K562 (cell line): Measurements from ENCODE around the gene IQSEC3. TPM values are rescaled to one million over a fixed set of nuclear protein-coding genes. Genes with fewer than 3 reads are reported as not detected.

Source experiments
- ATAC-seq: fragments of 200-7000 bp; cut with Tn5 transposase; 3 replicates; pipeline ENCODE4 v1.9.1; 2020; ENCODE audit warnings: moderate library complexity
- BruUV-seq: library from RNA; stranded (reverse); fragments of 400-500 nt; replicated peaks from 2 replicates; lab custom pipeline; 2021; lab: Mats Ljungman, UMichigan
- CTCF ChIA-PET: fragments of 300-600 bp; formaldehyde crosslinking; extraction: SDS; loops from one replicate; lab custom pipeline; 2021; ENCODE audit warnings: low intra/inter-chr PET ratio; lab: Yijun Ruan, JAX
- POLR2A ChIA-PET: fragments of 300-600, 350-650 bp; sonication (Branson Sonifier 250); formaldehyde crosslinking; extraction: SDS; loops from one replicate; lab custom pipeline; 2021; ENCODE audit warnings: antibody characterized with exemption, inconsistent platforms; lab: Yijun Ruan, JAX
- DNase-seq, 4 experiments: peaks; one replicate each; pipeline versions ENCODE4 v3.0.0 to v3.0.0-alpha.2; 2011 to 2018; ENCODE audit warnings: low spot score in 3 of 4, mixed read lengths in 3 of 4; ENCODE audit errors: extremely low read depth in 1 of 4
- FAIRE-seq: peaks from 2 replicates; lab custom pipeline; 2011; peaks lifted over from hg19 to GRCh38; lab: Jason Lieb, UNC
- H2AFZ ChIP-seq: 2 replicates; pipeline ENCODE4 v1.6.0; 2011; ENCODE audit warnings: low read depth, low read length, control low read depth, inconsistent platforms
- H3K27ac ChIP-seq: fragments of 200-600 bp; 3 replicates; pipeline ENCODE4 v1.8.0; 2011; ENCODE audit warnings: low read depth, mild to moderate bottlenecking, control low read depth, inconsistent platforms, low read length, moderate library complexity, mixed read lengths; ENCODE audit errors: extremely low read depth
- H3K27me3 ChIP-seq, 2 experiments: fragments of 300-600 bp in 1 of 2; 2 replicates in 1 of 2; 3 replicates in 1 of 2; pipeline versions ENCODE4 v1.6.0 to v1.8.0; 2011; ENCODE audit warnings: inconsistent platforms in 2 of 2, low read length in 2 of 2, mild to moderate bottlenecking in 1 of 2, mixed read lengths in 1 of 2, moderate library complexity in 1 of 2; ENCODE audit not compliant: control insufficient read depth in 2 of 2, insufficient read depth in 2 of 2
- H3K36me3 ChIP-seq: fragments of 300-600 bp; 3 replicates; pipeline ENCODE4 v1.8.0; 2011; ENCODE audit warnings: mild to moderate bottlenecking, low read length, inconsistent platforms; ENCODE audit not compliant: control insufficient read depth, insufficient read depth
- H3K4me1 ChIP-seq, 2 experiments: fragments of 200-600 bp in 1 of 2; replicated peaks in 1 of 2; 2 replicates in 1 of 2; 3 replicates in 1 of 2; pipeline versions ENCODE4 v1.5.1 to v1.8.0; 2011; ENCODE audit warnings: inconsistent platforms in 2 of 2, low read length in 2 of 2, mild to moderate bottlenecking in 1 of 2, mixed read lengths in 1 of 2, moderate library complexity in 1 of 2; ENCODE audit not compliant: control insufficient read depth in 2 of 2, insufficient read depth in 2 of 2
- H3K4me2 ChIP-seq: 2 replicates; pipeline ENCODE4 v1.6.1; 2011; ENCODE audit warnings: low read length, control low read depth, inconsistent platforms, mixed read lengths; ENCODE audit not compliant: insufficient read depth
- H3K4me3 ChIP-seq: fragments of 200-600 bp; sonication (generic), shearing (Covaris generic); 2 replicates; pipeline ENCODE4 v1.5.1; 2016; ENCODE audit warnings: control low read depth, inconsistent platforms
- H3K79me2 ChIP-seq: fragments of 200-600 bp; 3 replicates; pipeline ENCODE4 v1.8.0; 2011; ENCODE audit warnings: low read length, inconsistent platforms; ENCODE audit not compliant: control insufficient read depth, insufficient read depth
- H3K9ac ChIP-seq, 2 experiments: 2 replicates each; pipeline versions ENCODE4 v1.6.0 to v1.6.1; 2011; ENCODE audit warnings: low read depth in 2 of 2, low read length in 2 of 2, control low read depth in 1 of 2, inconsistent platforms in 1 of 2, mild to moderate bottlenecking in 1 of 2, mixed read lengths in 1 of 2; ENCODE audit not compliant: insufficient read depth in 1 of 2
- H3K9me1 ChIP-seq: one replicate; pipeline ENCODE4 v1.6.0; 2011; ENCODE audit warnings: inconsistent platforms, mild to moderate bottlenecking, low read length, moderate library complexity; ENCODE audit not compliant: control insufficient read depth, insufficient read depth
- H3K9me3 ChIP-seq: replicated peaks from 2 replicates; pipeline ENCODE4 v1.5.1; 2011; ENCODE audit warnings: low read depth, low read length, inconsistent platforms; ENCODE audit not compliant: control insufficient read depth, insufficient read depth
- H4K20me1 ChIP-seq: replicated peaks from 2 replicates; pipeline ENCODE4 v1.6.1; 2011; ENCODE audit warnings: low read length, inconsistent platforms, mixed read lengths; ENCODE audit not compliant: control insufficient read depth, insufficient read depth
- BDP1 ChIP-seq: IDR thresholded peaks from 3 replicates; pipeline ENCODE4 v1.6.1; 2011; ENCODE audit not compliant: insufficient read length, insufficient read depth
- BRCA1 ChIP-seq, 2 experiments: fragments of 450-650 bp in 1 of 2; sonication (generic) in 1 of 2; formaldehyde crosslinking in 1 of 2; IDR thresholded peaks; 2 replicates each; pipeline versions ENCODE4 v1.5.0 to v1.6.1; 2017 to 2020; ENCODE audit warnings: mild to moderate bottlenecking in 1 of 2, missing genetic modification reagents in 1 of 2
- CEBPB ChIP-seq: fragments of 450-650 bp; IDR thresholded peaks from 2 replicates; pipeline ENCODE4 v1.6.1; 2016; ENCODE audit warnings: missing genetic modification characterization, missing compliant biosample characterization
- CREB1 ChIP-seq, 2 experiments: sonication (generic) in 1 of 2; formaldehyde crosslinking in 1 of 2; IDR thresholded peaks; 2 replicates each; pipeline versions ENCODE4 v1.6.1 to v1.8.0; 2012 to 2022; ENCODE audit warnings: inconsistent platforms in 1 of 2, mild to moderate bottlenecking in 1 of 2, missing genetic modification reagents in 1 of 2, moderate library complexity in 1 of 2
- CREB3L1 ChIP-seq: fragments of 450-650 bp; IDR thresholded peaks from 2 replicates; pipeline ENCODE4 v1.6.1; 2014; ENCODE audit warnings: low read depth, mild to moderate bottlenecking, moderate library complexity, borderline replicate concordance
- DPF2 ChIP-seq: fragments of 450-650 bp; IDR thresholded peaks from 2 replicates; pipeline ENCODE4 v1.6.1; 2016
- FOXP1 ChIP-seq: sonication (generic); formaldehyde crosslinking; IDR thresholded peaks from 2 replicates; pipeline ENCODE4 v1.8.0; 2022; ENCODE audit warnings: mild to moderate bottlenecking, missing genetic modification reagents
- HLTF ChIP-seq: fragments of 450-650 bp; IDR thresholded peaks from 2 replicates; pipeline ENCODE4 v1.6.1; 2016
- HMG20A ChIP-seq: fragments of 450-650 bp; formaldehyde crosslinking; conservative IDR thresholded peaks from 2 replicates; pipeline ENCODE4 v1.4.0; 2020; ENCODE audit warnings: mild to moderate bottlenecking, mixed read lengths
- MAX ChIP-seq: sonication (generic); formaldehyde crosslinking; IDR thresholded peaks from 2 replicates; pipeline ENCODE4 v1.9.0; 2022; ENCODE audit warnings: mild to moderate bottlenecking, missing genetic modification reagents
- MIER1 ChIP-seq: fragments of 450-650 bp; IDR thresholded peaks from 2 replicates; pipeline ENCODE4 v1.6.1; 2016; ENCODE audit warnings: antibody characterized with exemption, mild to moderate bottlenecking, low read depth
- MYNN ChIP-seq, 2 experiments: sonication (generic); formaldehyde crosslinking in 1 of 2; IDR thresholded peaks; 2 replicates each; pipeline versions ENCODE4 v1.5.0 to v1.6.1; 2016 to 2020; ENCODE audit warnings: antibody characterized with exemption in 1 of 2, missing genetic modification reagents in 1 of 2
- PTRF ChIP-seq: fragments of 450-650 bp; IDR thresholded peaks from 2 replicates; pipeline ENCODE4 v1.6.1; 2016; ENCODE audit warnings: mild to moderate bottlenecking, missing genetic modification characterization, missing compliant biosample characterization
- RAD21 ChIP-seq, 2 experiments: fragments of 250-450 bp in 1 of 2; fragments of 450-650 bp in 1 of 2; sonication (Bioruptor Pico) in 1 of 2; formaldehyde crosslinking in 1 of 2; IDR thresholded peaks in 1 of 2; conservative IDR thresholded peaks in 1 of 2; 2 replicates each; pipeline versions ENCODE4 v1.4.0 to v1.8.0; 2020 to 2022; ENCODE audit warnings: mild to moderate bottlenecking in 2 of 2, moderate library complexity in 1 of 2
- RBM34 ChIP-seq: fragments of 200-400 bp; formaldehyde crosslinking; IDR thresholded peaks from 2 replicates; pipeline ENCODE4 v1.6.1; 2018; ENCODE audit warnings: low read length, borderline replicate concordance; ENCODE audit not compliant: insufficient read depth
- SMAD2 ChIP-seq: fragments of 150-350 bp; IDR thresholded peaks from 2 replicates; pipeline ENCODE4 v1.6.1; 2014; ENCODE audit warnings: low read depth, mild to moderate bottlenecking, low read length
- TBL1XR1 ChIP-seq, 2 experiments: IDR thresholded peaks; 2 replicates each; pipeline ENCODE4 v1.6.1; 2012; ENCODE audit warnings: improper control_type of control experiment in 2 of 2, low read length in 2 of 2, mild to moderate bottlenecking in 1 of 2
- ZNF212 ChIP-seq: fragments of 450-650 bp; formaldehyde crosslinking; IDR thresholded peaks from 2 replicates; pipeline ENCODE4 v1.4.0; 2020; ENCODE audit warnings: mild to moderate bottlenecking
- ZNF583 ChIP-seq: fragments of 250-450 bp; sonication (Bioruptor Pico); IDR thresholded peaks from 2 replicates; pipeline ENCODE4 v1.4.0; 2020
- WGBS: fragments of 100-300 bp; shearing (Covaris generic); methylation state at CpG from one replicate; pipeline ENCODE4 v1.1.6; 2016; ENCODE audit warnings: low coverage, mixed read lengths; ENCODE audit not compliant: insufficient coverage; ENCODE audit errors: missing lambda C conversion rate; 5-methylcytosine and 5-hydroxymethylcytosine counted together
- in situ Hi-C: fragments of 300-500 bp; cut with MboI; formaldehyde crosslinking; loops from 4 replicates; pipeline ENCODE4 v1.15.0; 2018; ENCODE audit warnings: inconsistent platforms, mixed read lengths
- intact Hi-C: fragments of 100-400 bp; cut with micrococcal nuclease; formaldehyde crosslinking; loops from 2 replicates; pipeline ENCODE4 v1.14.2; 2022
- polyA plus RNA-seq, 8 experiments: library from polyadenylated mRNA; depleted of rRNA in 4 of 8; stranded (reverse) in 5 of 8; unstranded in 3 of 8; fragments of >200 nt; fragmentation: Nextera tagmentation in 2 of 8; fragmentation: Illumina TruSeq in 1 of 8; extraction: Ambion mirVana in 2 of 8; extraction: Trizol in 1 of 8; gene quantifications; 2 replicates each; pipeline versions ENCODE4 v1.2.1 to v1.2.3, GENCODE V29; 2011 to 2014; ENCODE audit warnings: inconsistent platforms in 1 of 8, missing spikeins in 1 of 8
- total RNA-seq, 7 experiments: library from RNA; depleted of rRNA in 6 of 7; stranded (reverse); fragments of >200 nt in 6 of 7; fragmentation: Illumina TruSeq in 2 of 7; extraction: Trizol in 2 of 7; gene quantifications; 2 replicates each; pipeline versions ENCODE4 v1.2.1 to v1.2.3, GENCODE V29; 2011 to 2021; ENCODE audit warnings: low replicate concordance in 1 of 7

The IQSEC3 gene
- total and polyA plus RNA-seq, 9 of the 15 experiments (the other 6 are each of a cell fraction or from before 2014, with no cell fraction given): under 0.01 to 0.25 (median 0.08) TPM; not detected in 3

GRCh38 chr12:165862-166368 is 99.3 kb downstream of the IQSEC3 start:
- no peak overlapping the region for H3K4me3 ChIP-seq
- ChIA-PET CTCF (no interaction called here), POLR2A (interaction anchor here (0.6 kb wide), 1 partner anchor 56 kb away, joined by 3 read pairs; no protein-coding TSS in a partner anchor)
- H3K4me1 ChIP-seq: peaks cover 0 to 12% of the 10 kb centered on the region in 2 experiments; a peak in 2 of 5 replicates
- peaks cover 3 to 43% of the 10 kb centered on the region in 2 experiments; a peak in 3 of 5 replicates for H3K27me3 ChIP-seq
- H3K9ac ChIP-seq: no peak overlapping the region
- H3K4me2 ChIP-seq: no peak overlapping the region
- ATAC-seq (no peak), FAIRE-seq (no peak), DNase-seq (no peak)
- 0 out of 2 replicates have a peak, but pooled peaks cover 6% of the 10 kb centered on the region for H4K20me1 ChIP-seq
- no peaks in the 10 kb centered on the region for H3K79me2 ChIP-seq
- no peak for TF ChIP-seq RBM34
- no peak for TF ChIP-seq BRCA1 (IDR thresholded peaks at IDR 0.05)
- TF ChIP-seq BRCA1 (CRISPR knock-in tag; IDR thresholded peaks at IDR 0.05): no peak
- no peak for TF ChIP-seq DPF2
- TF ChIP-seq CREB1 (IDR thresholded peaks at IDR 0.05): no peak
- TF ChIP-seq CREB1 (CRISPR knock-in tag; IDR thresholded peaks at IDR 0.05): no peak
- no peak for TF ChIP-seq ZNF583
- no peak for TF ChIP-seq MYNN (IDR thresholded peaks at IDR 0.05)
- no peak for TF ChIP-seq MYNN (CRISPR knock-in tag; IDR thresholded peaks at IDR 0.05)
- no peak for TF ChIP-seq HLTF
- no peak for TF ChIP-seq TBL1XR1 (IDR thresholded peaks at IDR 0.05; ENCODE audit: low read length in 2 of 2)
- TF ChIP-seq MIER1: no peak
- no peak for TF ChIP-seq PTRF (tag)
- no peak for TF ChIP-seq FOXP1 (CRISPR knock-in tag)
- no peak for TF ChIP-seq CREB3L1
- TF ChIP-seq BDP1: no peak
- no peak for TF ChIP-seq SMAD2
- no peak for TF ChIP-seq CEBPB (tag)
- no peak for TF ChIP-seq HMG20A (CRISPR knock-in tag)
- TF ChIP-seq RAD21 (CRISPR knock-in tag; conservative IDR thresholded peaks at IDR 0.05 in 1 of 2, IDR thresholded peaks at IDR 0.05 in 1 of 2): no peak
- TF ChIP-seq ZNF212 (CRISPR knock-in tag): no peak
- TF ChIP-seq MAX (CRISPR knock-in tag): no peak
- intact Hi-C loops (no loop called here), in situ Hi-C loops (no loop called here)
- no peaks in the 10 kb centered on the region for H3K9me1 ChIP-seq
- 17% methylated on average over 11 of the region's 15 CpGs for WGBS
- no peak overlapping the region for H2AFZ ChIP-seq
- no peak overlapping the region for H3K27ac ChIP-seq
- BruUV-seq: no TSS peak
- H3K36me3 ChIP-seq: no peaks in the 10 kb centered on the region
- H3K9me3 ChIP-seq: no peaks in the 10 kb centered on the region
